EH (cell line): ENCODE measurements around the gene RNASE9.
"Not testable (repeated sequence)": the region's sequence is repeated elsewhere in the genome, so short reads cannot be mapped to it uniquely, and the experiment has no call there.

ENCODE experiments used
- DNase-seq: peaks from one replicate; pipeline ENCODE4 v3.0.0-alpha.2; 2015; ENCODE audit warnings: low read depth

The RNASE9 gene

DNA sequence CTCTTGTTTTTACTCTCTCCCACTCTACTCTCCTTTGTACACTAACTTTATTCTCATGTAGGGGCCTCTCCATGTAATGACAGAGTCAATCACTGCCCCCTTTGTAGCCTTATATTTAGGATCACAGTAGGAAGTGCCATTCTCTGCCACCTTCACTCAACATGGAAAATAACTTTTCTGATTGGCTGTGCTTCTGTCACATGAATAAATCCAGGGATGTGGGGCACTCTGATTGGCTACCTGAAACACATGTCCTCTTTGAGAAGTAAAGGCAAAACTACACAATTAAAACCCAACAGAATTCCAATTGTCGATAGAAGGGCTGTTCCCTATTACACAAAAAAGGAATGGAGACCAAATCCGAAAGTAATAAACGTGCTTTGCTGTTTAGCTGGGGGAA is at the start of gene RNASE9:
Gene RNASE9, minus strand, starts transcription at position 87 of the 400 bp plus-strand sequence.
- DNase-seq, result no peak

DNA sequence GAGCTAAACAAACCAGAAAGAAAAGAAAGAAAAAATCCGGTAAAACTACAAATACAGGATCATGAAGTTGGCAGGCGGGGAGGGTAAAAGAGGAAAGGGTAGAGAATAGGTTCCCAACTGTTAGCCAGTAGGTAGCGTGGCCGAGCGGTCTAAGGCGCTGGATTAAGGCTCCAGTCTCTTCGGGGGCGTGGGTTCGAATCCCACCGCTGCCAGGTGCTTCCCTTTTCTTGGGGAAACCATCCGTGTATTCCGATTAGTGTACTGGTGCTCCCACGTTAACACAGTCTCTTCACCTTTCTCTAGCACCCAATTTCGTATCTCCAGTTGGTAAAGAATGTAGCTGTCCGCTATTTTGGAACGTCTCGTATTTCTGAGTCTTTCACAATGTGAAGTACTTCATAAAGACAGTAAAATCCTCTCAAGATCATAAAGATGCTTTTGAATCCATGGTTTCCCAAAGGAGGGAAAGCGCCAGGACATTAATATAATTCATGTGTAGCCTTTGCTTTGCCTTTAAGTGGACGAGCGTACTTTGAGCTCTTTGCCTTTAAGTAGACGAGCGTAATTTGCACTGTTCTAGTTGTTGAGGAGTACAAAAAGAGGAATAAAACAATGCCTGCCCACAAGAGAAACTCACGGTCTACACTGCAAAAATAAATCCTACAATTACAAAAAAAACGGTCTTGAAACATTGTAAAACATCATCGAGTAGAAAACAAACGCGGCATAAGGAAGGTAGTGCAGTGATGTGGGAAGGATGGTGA is 49.3 kb upstream of the RNASE9 start:
- peak; percentile 80 for DNase-seq

DNA sequence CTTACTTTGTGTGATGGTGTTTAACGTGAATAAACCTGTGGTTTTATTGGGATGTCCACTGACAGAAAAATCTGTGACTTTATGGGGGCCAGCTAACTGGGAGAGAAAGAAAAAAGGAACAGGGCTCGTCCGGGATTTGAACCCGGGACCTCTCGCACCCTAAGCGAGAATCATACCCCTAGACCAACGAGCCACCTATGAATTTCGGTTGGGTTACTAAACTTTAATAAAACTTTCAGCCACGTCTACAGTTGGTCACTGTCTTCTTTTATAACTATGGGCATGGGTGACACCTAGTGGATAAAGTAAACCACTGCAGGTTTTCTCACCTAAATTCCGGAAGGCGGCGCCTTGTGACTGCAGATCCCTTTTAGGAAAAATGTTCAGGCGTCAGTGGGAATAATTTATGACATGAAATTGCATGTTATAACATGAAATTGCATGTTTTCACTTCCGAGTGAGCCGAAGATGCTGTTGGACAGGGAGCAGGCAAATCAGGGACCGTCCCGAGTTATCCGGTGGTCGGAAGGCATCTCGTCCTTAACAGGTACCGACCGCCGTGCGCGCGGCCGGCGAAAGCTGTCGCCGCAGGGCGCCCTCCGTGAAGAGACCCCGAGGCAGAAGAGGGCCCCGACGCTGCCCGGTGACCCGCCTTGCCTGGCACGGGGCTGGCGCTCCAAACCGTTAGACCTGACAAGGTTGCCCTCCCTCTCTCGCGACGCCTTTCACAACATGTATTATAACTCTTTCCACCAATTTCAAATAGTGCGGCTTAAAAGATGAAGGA is 48.6 kb upstream of the RNASE9 start:
- DNase-seq, result peak; percentile 88

DNA sequence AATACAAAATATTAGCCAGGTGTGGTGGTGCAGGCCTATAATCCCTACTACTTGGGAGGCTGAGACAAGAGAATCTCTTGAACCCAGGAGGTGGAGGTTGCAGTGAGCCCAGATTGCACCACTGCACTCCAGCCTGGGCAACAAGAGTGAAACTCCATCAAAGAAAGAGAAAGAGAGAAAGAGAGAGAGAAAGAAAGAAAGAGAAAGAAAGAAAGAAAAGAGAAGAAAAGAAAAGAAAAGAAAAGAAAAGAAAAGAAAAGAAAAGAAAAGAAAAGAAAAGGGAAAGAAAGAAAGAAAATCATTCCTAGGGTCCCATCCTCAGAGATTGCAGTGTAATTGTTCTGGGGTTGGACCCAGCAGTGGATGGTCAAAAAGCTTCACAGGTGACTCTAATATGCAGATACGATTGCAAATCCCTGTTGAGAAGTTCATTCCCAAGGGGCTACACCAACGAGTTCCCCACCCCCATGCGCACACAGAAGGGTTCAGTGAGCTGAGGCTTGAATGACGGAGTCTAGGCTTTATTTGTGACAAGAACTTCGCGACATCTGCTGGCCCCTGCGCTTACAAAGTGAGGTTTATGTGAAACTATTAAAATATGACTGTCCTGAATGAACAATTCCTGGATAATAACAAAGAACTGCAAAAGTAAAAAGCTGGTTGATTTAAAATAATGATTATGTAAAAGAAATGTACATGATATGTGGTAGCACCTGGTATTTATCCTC is 47.7 kb upstream of the RNASE9 start:
- no peak for DNase-seq

DNA sequence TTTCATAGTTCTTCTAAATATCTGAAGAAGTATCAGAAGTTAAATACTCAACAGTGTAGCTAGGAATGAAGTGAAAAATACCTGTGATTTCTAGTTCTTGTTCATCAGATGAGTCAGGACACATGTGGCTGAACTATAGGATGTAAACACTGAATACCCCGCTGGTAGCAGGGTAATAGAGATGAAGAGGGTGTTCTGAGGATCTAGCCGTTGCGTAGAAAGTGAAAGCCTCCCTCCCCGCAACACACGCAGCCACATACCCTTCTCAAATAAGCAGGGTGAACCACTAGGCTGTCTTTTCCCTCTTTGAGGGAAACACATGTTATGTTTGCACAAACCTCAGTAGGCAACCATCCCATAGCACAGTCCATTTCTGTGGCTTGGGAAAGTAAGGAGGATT is 46.8 kb upstream of the RNASE9 start:
- no peak for DNase-seq

DNA sequence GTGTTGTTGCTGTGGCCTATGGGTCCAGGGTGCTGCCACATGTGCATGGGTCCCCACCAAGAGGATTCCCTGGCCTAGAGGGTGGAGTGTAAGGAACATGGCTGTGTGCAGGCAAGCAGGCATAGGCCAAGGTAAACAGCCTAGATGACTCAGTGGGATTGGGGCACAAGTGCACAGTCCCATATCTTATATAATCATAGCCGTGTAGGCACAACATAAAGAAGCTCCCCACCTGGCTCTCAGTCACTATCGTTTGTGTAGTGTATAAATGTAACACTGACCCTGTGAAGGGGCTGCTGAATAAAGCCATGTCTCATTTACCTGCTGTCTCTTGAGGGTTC is 46.0 kb upstream of the RNASE9 start:
- no peak for DNase-seq

DNA sequence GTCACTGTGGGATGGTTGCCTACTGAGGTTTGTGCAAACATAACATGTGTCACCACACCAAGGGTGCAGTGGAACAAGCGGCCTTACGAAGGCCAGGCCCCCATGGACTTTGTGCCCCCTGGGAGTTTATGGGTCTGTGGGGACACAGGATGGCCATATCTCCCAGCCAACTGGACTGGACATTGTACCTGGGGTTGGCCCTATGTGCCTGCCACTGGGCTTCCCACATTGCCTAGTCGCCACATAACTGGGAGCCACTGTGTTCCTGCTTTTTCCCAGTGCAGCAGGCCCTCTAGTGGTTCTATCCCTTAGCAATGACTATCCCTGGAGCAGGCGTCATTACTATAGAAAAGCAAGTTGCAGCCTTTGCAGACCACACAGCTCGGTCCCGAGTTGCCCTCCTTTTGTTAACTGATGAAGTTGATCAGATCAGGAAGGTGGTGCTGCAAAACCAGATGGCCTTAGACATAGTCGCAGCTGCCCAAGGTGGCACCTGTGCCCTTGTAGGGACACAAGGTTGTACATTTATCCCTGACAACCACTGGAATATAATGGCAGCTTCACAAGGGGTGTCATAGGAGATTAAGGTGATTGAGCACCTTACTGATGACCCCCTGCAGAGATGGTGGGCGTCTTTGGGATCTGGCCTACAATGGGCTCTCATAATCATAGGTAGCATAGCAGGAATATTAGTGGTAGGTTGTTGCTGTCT is 45.5 kb upstream of the RNASE9 start:
- peak; percentile 43 for DNase-seq

DNA sequence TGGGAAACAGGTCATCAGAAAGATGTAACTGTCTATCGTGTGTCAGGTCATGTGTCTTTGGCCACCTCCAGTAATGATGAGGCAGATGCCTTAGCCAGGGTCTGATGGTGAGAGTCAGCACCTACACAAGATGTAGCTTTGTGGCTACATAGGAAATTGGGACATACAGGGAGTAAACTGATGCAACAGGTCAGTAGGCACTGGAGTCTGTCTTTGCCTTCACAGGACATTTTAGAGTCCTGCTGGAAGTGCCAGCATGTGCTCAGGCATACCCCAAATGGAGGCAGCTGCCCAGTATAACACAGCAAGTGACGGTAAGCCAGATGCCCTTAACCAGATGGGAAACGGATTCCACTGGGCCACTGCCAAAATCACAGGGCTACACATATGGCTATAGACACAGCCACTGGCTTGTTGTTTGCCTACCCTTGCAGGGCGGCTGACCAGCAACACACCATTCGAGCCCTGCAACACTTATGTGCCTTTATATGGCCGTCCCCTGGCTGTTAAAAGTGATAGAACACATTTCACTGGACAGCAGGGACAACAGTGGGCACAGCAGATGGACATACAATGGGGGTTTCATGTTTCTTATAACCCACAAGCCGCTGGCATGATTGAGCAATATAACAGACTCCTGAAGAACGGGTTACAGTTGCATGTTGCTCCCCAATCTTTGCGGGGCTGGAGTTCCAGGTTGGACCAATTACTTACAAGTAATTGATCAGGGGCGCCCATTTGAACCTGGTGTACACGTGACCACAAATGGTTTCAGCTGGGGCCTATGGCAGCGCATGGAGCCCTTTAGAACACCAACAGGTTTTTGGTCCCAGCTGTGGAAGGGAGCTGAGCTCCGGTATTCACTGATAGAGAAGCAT is 43.2 kb upstream of the RNASE9 start:
- no peak for DNase-seq

DNA sequence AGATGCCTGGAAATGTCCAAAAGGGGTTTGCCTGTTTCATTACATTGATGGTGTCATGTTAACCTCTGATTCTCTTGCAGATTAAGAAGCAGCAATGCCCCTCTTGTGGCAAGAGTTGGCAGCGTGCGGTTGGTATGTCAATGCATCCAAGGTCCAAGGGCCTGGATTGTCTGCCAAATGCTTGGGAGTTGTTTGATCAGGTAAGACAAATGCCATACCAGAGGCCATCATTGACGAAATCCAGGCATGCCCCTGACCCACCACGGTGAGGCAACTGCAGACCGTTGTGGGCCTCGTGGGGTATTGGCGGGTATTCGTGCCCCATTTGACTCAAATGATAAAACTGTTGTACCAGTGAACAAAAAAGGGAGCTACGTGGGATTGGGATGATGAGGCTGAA is 41.7 kb upstream of the RNASE9 start:
- DNase-seq, result no peak

DNA sequence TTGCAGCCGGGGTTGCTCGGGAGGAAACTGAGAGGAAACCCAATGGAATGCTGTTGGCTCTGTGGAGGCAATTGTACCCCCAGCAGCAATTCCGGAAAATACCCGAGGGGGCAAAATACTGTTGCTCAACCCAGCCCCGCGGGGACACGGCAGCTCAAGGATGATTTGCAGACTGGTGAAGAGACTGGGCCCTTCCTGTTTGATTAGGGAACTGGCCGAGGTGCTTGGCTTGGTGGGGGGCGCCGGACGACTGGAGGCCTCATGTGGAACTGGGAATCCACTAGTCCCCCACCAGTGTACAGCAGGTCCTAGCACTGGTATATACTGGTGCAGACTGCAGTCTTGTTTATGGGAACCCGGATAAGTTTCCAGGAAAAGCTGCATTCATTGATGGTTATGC is 40.7 kb upstream of the RNASE9 start:
- DNase-seq, result no peak

DNA sequence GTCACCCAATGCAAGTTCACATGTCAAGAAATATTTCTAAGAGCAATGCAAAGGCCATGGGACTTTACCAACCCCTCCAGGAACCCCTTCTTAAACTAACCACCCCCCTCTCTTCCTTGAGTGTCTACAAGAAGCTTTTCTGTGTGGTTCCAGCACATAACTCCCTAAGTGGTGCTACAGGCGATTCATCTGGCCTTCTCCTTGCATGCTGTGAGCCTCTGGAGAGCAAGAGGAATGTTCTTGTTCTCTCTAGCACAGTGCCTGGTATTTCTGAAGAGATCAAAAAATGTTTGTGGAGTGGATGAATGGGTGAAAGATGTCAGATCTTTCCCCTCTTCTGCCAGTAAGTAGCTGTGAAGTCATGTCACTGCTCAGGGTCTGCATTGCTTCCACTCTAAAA is 36.3 kb upstream of the RNASE9 start:
- DNase-seq, result no peak

DNA sequence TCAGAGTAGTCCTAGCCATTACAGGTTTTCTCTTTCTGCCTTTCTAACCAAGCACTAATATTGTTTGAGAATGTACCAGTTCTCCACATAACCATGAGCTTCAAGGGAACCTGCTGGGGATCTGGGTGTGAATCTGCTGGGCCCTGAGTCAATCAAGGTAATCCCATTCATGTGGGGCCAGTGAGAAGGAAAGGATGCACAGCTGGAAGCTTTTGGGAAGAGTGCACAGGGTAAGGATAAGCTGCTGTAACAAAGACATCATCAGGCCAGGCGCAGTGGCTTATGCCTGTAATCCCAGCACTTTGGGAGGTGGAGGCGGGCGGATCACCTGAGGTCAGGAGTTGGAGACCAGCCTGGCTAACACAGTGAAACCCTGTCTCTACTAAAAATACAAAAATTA is 34.9 kb upstream of the RNASE9 start:
- DNase-seq, result not testable (repeated sequence)

DNA sequence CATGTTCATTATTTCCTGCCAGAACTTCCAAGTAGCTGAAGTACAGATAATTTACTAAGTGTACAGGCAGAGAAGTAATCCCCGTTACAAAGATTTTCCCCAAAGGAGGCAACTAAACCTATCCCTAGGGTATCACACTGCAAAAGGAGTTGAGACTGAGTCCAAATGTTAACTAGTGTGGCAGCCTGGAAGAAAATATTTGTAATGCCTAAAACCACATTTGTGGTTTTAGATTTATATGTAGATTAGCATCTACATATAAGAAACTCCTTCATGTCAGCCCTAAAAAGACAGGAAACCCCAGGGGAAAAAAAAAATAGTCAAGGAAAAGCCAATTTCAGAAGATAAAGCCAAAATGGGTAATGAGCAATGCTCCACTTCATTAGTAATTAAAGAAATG is 31.7 kb upstream of the RNASE9 start:
- no peak for DNase-seq

DNA sequence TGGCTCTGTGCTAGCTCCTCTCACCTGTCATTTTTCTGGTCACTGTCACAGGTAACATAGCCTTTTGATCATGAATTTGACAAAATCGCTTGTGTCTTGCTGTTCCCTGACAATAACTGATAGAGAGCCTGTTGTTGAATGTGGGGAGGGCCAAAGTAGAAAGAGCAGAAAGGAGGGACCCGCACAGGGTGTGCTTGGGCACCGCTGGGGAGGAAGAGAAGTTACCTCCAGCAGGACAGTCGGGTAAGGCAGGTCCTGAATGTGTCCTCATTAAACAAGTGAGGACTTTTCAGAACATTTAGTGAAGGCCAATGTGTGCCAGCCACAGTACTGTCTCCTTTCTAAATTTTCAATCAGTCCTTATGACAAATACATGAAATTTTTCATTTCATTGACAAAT is 30.4 kb upstream of the RNASE9 start, which contains the start of gene RNASE12:
Gene RNASE12, minus strand, starts transcription at position 142 of the 400 bp plus-strand sequence. CDS start 653 bp downstream, outside the sequence.
- no peak for DNase-seq

DNA sequence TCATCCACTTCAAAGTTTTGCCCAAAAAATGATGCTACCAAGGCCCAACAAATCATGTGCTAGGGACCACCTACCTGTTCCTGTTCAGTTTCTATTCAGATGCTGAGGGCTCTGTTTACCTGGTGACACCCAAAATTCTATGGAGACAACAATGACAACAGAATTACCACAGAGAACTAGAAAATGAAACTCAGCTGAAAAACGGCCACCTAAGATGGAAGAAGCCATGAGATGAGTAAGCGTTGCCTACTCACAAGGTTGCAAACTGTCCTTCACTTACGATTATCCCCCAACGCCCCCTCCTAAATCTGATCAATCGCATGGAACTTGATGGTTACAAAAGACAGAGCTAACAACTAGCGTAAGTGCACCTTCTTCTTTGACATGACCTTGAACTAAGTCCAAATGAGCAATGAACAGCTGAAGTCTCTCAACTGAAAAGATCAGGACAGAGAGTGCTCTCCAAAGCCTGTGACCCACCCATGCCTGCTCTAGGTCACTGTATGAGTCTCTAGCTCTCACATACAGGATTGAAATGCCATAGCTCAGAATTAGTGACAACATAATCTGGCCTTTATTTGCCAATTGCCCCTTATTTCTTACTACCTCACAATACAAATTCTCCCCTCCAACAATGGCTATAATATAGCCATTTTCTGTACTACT is 26.8 kb upstream of the RNASE9 start, which contains the start of gene RNASE11:
Gene RNASE11, minus strand, starts transcription at position 513 of the 666 bp plus-strand sequence.
- DNase-seq, result no peak

DNA sequence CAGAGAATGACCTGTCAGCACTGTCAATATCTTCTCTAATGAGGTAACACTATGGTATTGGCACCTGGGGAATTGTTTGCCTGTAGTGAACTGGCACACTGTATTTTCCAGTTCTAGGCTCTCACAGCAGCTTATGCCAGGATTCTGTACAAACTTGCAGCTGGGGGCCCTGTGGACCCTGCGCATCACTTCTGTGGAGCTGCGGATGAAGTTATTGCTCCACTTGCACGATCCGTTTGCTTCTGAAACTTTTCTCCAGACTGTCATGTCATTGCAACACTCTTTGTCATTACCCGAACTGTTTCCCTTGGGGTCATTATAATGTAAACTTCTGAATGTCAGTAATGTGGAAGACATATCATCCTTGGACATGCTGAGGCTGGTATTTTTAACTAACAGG is 23.1 kb upstream of the RNASE9 start:
- no peak for DNase-seq

DNA sequence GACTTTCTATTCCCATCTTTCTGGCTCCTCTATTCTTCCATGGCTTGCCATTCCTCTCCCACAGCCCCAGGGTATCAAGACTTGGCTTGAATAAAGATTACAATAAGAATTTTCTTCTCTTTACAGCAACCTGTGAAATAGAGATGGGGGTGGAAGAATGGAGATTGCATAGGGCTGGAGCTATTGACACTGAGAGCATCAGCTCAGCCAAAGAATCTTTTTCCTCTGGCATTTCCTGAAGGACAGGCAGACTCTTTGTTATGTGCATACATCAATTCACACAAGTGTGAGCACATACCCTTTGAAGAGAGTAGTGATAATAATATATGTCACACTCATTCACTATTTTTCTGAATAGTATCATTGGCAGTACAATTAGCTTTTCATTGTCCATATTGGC is 22.3 kb upstream of the RNASE9 start:
- no peak for DNase-seq

DNA sequence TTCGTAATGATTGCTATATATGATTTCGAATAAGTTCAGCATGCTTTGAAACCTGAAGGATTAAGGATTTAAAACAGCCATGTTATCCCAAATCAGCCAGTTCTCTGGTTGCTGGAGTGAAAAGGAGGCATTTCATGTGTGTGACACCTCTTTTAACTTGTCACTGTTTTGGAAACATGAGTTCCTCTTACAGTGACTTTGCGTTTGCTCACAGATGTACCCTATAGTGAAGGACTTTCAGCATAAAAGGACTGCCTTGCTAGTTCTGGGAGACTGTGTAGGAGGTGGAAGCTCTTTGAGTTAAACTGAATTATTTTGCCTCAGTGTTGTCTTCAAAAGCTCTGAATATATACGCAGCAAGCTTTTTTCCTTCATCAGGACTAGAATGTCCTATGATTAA is 19.4 kb upstream of the RNASE9 start:
- no peak for DNase-seq

DNA sequence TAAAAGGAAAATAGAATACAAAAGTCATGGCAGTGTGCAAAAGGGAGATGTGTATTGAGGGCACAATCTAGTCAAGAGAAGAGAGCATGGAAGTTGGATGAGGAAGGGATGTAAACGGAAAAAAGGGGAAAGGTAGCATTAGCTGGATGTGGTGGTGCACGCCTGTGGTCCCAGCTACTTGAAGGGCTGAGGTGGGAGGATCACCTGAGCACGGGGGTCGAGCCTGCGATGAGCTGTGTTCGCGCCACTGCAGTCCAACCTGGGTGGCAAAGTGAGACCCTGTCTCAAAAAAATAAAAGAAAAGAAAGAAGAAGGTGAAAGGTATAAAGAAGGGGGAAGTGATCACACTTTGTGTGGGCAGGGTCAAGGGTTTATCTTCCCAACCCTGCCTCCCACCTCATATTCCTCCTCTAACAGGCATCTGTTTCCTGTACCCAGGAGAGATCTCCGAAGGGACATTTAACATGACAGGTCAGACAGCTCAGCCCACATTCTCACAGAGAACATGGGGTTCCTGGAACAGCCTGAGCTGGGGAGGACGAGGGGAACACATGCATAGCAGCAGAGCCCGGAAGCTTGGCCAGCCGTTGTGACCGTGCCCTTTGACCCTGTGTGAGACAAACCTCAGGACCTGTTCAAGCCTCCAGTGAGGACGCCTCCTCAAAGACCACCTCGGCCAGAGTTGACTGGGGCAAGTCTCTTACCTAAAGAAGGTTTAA is 18.1 kb upstream of the RNASE9 start:
- DNase-seq, result no peak

DNA sequence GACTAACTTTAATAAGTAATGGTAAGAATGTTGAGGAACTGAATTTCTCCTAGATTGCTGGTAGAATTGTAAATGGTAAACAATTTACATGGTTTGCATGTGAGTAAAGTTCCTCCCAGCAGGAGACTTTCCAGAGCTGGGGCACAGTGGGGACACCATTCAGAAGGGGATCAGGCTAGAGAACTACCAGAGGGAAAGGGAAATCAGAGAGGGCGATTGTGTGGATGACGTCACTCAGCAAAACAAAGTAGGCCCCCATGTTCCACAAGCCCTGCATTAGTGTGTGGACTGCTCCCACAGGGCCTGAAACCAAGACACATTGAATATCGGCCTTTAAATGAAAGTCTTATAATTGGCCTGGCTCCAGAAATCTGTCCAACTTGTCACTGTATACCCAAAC is 17.5 kb upstream of the RNASE9 start:
- no peak for DNase-seq
